KMS-11 (cell line): ENCODE data around the gene SLC7A8.

Experiments used
- H2AFZ ChIP-seq: fragments of 200-600 bp; sonication (generic); 2 replicates; pipeline ENCODE4 v1.6.1; 2016; ENCODE audit warnings: antibody characterized with exemption, mixed run types, low read depth
- H3K27ac ChIP-seq: fragments of 200-600 bp; sonication (generic); 2 replicates; pipeline ENCODE4 v1.6.1; 2016; ENCODE audit warnings: mild to moderate bottlenecking, mixed run types
- H3K27me3 ChIP-seq: fragments of 200-600 bp; sonication (generic); 2 replicates; pipeline ENCODE4 v1.6.1; 2017; ENCODE audit warnings: mild to moderate bottlenecking, low read depth, mixed run types, moderate library complexity; ENCODE audit not compliant: insufficient read depth
- H3K36me3 ChIP-seq: fragments of 200-600 bp; sonication (generic); 2 replicates; pipeline ENCODE4 v1.6.1; 2017; ENCODE audit warnings: mild to moderate bottlenecking, mixed run types; ENCODE audit not compliant: insufficient read depth
- H3K4me1 ChIP-seq: fragments of 200-600 bp; sonication (generic); 2 replicates; pipeline ENCODE4 v1.6.1; 2016; ENCODE audit warnings: mild to moderate bottlenecking, low read depth, mixed run types; ENCODE audit not compliant: poor library complexity, severe bottlenecking
- H3K4me2 ChIP-seq: fragments of 200-600 bp; sonication (generic); 2 replicates; pipeline ENCODE4 v1.7.0; 2016; ENCODE audit warnings: mild to moderate bottlenecking, mixed run types
- H3K4me3 ChIP-seq: fragments of 200-600 bp; sonication (generic); IDR thresholded peaks from 2 replicates; pipeline ENCODE4 v1.6.1; 2017; ENCODE audit warnings: low read depth, low read length, mixed read lengths; ENCODE audit not compliant: insufficient read depth
- H3K79me2 ChIP-seq: fragments of 200-600 bp; sonication (generic); 2 replicates; pipeline ENCODE4 v1.6.1; 2016; ENCODE audit warnings: low read depth, mixed run types; ENCODE audit not compliant: insufficient read depth
- H3K9ac ChIP-seq: fragments of 200-600 bp; sonication (generic); 2 replicates; pipeline ENCODE4 v1.6.1; 2016; ENCODE audit warnings: mild to moderate bottlenecking, mixed run types
- H4K20me1 ChIP-seq: fragments of 200-600 bp; sonication (generic); 2 replicates; pipeline ENCODE4 v1.6.1; 2016; ENCODE audit warnings: mild to moderate bottlenecking, mixed run types; ENCODE audit not compliant: insufficient read depth
- CTCF ChIP-seq: fragments of 200-600 bp; sonication (generic); conservative IDR thresholded peaks from 2 replicates; pipeline ENCODE4 v1.6.1; 2017; ENCODE audit warnings: low read depth, mild to moderate bottlenecking, antibody characterized with exemption, low read length, moderate library complexity, mixed read lengths

Gene SLC7A8

DNA sequence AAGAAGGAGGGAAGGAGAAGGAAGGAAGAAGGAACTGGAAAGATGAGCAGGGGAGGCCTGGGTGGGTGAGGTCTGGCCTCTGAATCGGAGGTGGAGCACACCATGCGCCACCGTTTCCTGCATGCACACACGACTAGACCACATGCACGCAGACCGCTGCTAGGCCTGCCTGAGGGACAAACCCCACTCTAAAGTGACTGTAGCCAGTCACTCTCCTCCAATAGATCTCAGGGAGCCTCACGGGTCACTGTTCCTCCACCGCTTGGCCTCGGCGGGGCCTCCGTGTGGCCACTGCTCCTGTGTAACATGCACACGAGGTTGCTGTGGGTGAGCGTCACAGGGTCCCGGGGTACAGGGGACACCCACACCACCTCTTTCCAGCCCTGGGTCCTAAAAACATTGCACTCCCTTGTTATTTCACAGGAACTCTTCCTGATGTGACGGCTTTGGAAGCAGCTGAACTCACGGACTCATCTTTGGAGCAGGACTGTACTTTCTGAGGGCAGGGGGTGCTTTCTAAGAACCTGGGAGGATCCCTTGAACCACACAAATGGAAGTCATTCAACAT lies 46.8 kb downstream of the SLC7A8 start:
- Histone ChIP-seq H2AFZ (no peak overlapping the region), H3K27ac (no peak overlapping the region), H4K20me1 (no peaks in the 10 kb centered on the region), H3K9ac (no peak overlapping the region), H3K4me3 (no peak overlapping the region), H3K4me2 (no peak overlapping the region), H3K27me3 (no peaks in the 10 kb centered on the region), H3K79me2 (no peaks in the 10 kb centered on the region), H3K36me3 (no peaks in the 10 kb centered on the region), H3K4me1 (no peaks in the 10 kb centered on the region)
- TF ChIP-seq CTCF = no peak

GRCh38 chr14:23132970-23133369 lies 50.5 kb downstream of the SLC7A8 start:
- no peaks in the 10 kb centered on the region for H3K27me3 ChIP-seq
- H3K27ac ChIP-seq = no peak overlapping the region
- no peak overlapping the region for H3K4me2 ChIP-seq
- H3K4me3 ChIP-seq = no peak overlapping the region
- H3K9ac ChIP-seq = no peak overlapping the region
- TF ChIP-seq CTCF = no peak
- no peaks in the 10 kb centered on the region for H4K20me1 ChIP-seq
- no peaks in the 10 kb centered on the region for H3K36me3 ChIP-seq
- no peaks in the 10 kb centered on the region for H3K79me2 ChIP-seq
- no peak overlapping the region for H2AFZ ChIP-seq
- no peaks in the 10 kb centered on the region for H3K4me1 ChIP-seq

- H3K79me2 ChIP-seq = no peaks in the 10 kb centered on the region
These were observed 52.0 kb downstream of the SLC7A8 start for GRCh38 chr14:23131482-23131881.

GRCh38 chr14:23130871-23131270 lies 52.6 kb downstream of the SLC7A8 start:
- H3K27me3 ChIP-seq = no peaks in the 10 kb centered on the region
- H3K4me1 ChIP-seq = no peaks in the 10 kb centered on the region

More at GRCh38 chr14:23131482-23131881, 52.0 kb downstream of the SLC7A8 start:
- no peaks in the 10 kb centered on the region for H3K4me1 ChIP-seq
- no peak overlapping the region for H3K4me2 ChIP-seq
- no peak overlapping the region for H2AFZ ChIP-seq
- no peak for TF ChIP-seq CTCF
- no peaks in the 10 kb centered on the region for H3K27me3 ChIP-seq
- H3K36me3 ChIP-seq = no peaks in the 10 kb centered on the region
- no peaks in the 10 kb centered on the region for H4K20me1 ChIP-seq
- no peak overlapping the region for H3K27ac ChIP-seq
- H3K9ac ChIP-seq = no peak overlapping the region
- H3K4me3 ChIP-seq = no peak overlapping the region

More at GRCh38 chr14:23130871-23131270, 52.6 kb downstream of the SLC7A8 start:
- Histone ChIP-seq H3K4me2 (no peak overlapping the region), H3K9ac (no peak overlapping the region), H3K79me2 (no peaks in the 10 kb centered on the region), H4K20me1 (no peaks in the 10 kb centered on the region), H3K36me3 (no peaks in the 10 kb centered on the region), H2AFZ (no peak overlapping the region), H3K4me3 (no peak overlapping the region), H3K27ac (no peak overlapping the region)
- TF ChIP-seq CTCF = no peak
